ENCODE data around the gene TRUB1.

TRUB1 gene

GRCh38 chr10:114992189-114992775 lies 54.3 kb downstream of the TRUB1 start:
- ChIA-PET CTCF (interaction anchor here (1.6 kb wide), 1 partner anchor 9 kb away, joined by 5 read pairs; no protein-coding TSS in a partner anchor), POLR2A (no interaction called here)
- TF ChIP-seq CTCF (IDR thresholded peaks at IDR 0.05; ENCODE audit: control extremely low read depth, extremely low read depth, low read depth, missing control alignments) = no peak
- DNase-seq (ENCODE audit: extremely low spot score) = no peak

GRCh38 chr10:114995468-114996247 lies 57.7 kb downstream of the TRUB1 start:
- no peak for DNase-seq (ENCODE audit: extremely low spot score)
- POLR2A ChIA-PET = interaction anchor here (0.6 kb wide), 1 partner anchor 49 kb away, joined by 3 read pairs; no protein-coding TSS in a partner anchor
- CTCF ChIA-PET = interaction anchor here (1.7 to 2.0 kb wide), 4 partner anchors 15 to 119 kb away, joined by 4 read pairs; no protein-coding TSS in a partner anchor
- TF ChIP-seq CTCF (IDR thresholded peaks at IDR 0.05; ENCODE audit: control extremely low read depth, extremely low read depth, low read depth, missing control alignments) = no peak

- DNase-seq (ENCODE audit: extremely low spot score) = no peak
- no peak for TF ChIP-seq CTCF (IDR thresholded peaks at IDR 0.05; ENCODE audit: control extremely low read depth, extremely low read depth, low read depth, missing control alignments)
- CTCF ChIA-PET = interaction anchor here (1.0 to 2.0 kb wide), 10 partner anchors 8 to 119 kb away, joined by 3 to 6 read pairs (median 4); no protein-coding TSS in a partner anchor
- POLR2A ChIA-PET = no interaction called here
These were observed 58.5 kb downstream of the TRUB1 start for GRCh38 chr10:114996542-114996941.

- DNase-seq (ENCODE audit: extremely low spot score) = no peak
- CTCF ChIA-PET = no interaction called here
- TF ChIP-seq CTCF (IDR thresholded peaks at IDR 0.05; ENCODE audit: control extremely low read depth, extremely low read depth, low read depth, missing control alignments) = no peak
- POLR2A ChIA-PET = no interaction called here
These were observed 61.0 kb downstream of the TRUB1 start for GRCh38 chr10:114998993-114999392.

- DNase-seq (ENCODE audit: extremely low spot score) = peak; percentile 15
- POLR2A ChIA-PET = interaction anchor here (0.5 kb wide), 1 partner anchor 473 kb away, joined by 4 read pairs; no protein-coding TSS in a partner anchor
- CTCF ChIA-PET = interaction anchor here (1.0 to 2.2 kb wide), 11 partner anchors 10 to 125 kb away, joined by 3 to 7 read pairs (median 4); no protein-coding TSS in a partner anchor
- no peak for TF ChIP-seq CTCF (IDR thresholded peaks at IDR 0.05; ENCODE audit: control extremely low read depth, extremely low read depth, low read depth, missing control alignments)
These were observed 63.7 kb downstream of the TRUB1 start for GRCh38 chr10:115001506-115002381.

- CTCF ChIA-PET = interaction anchor here (1.5 kb wide), 2 partner anchors 10 to 15 kb away, joined by 3 to 5 read pairs; no protein-coding TSS in a partner anchor
- no peak for DNase-seq (ENCODE audit: extremely low spot score)
- POLR2A ChIA-PET = no interaction called here
- TF ChIP-seq CTCF (IDR thresholded peaks at IDR 0.05; ENCODE audit: control extremely low read depth, extremely low read depth, low read depth, missing control alignments) = no peak
These were observed 65.4 kb downstream of the TRUB1 start for GRCh38 chr10:115003396-115003795.
